HEK293 (cell line): ENCODE data around the gene KAT5.
A peak's percentile ranks its signal among the peaks of the same experiment; 100 is the strongest.

Source experiments
- CTCF ChIA-PET: fragments of 350-600 bp; formaldehyde crosslinking; extraction: SDS; loops from one replicate; lab custom pipeline; 2021; ENCODE audit warnings: antibody characterized with exemption; lab: Yijun Ruan, JAX
- POLR2A ChIA-PET: fragments of 300-600 bp; formaldehyde crosslinking; extraction: SDS; loops from one replicate; lab custom pipeline; 2020; ENCODE audit warnings: antibody characterized with exemption, inconsistent platforms; lab: Yijun Ruan, JAX
- H3K27ac ChIP-seq: fragments of 200-500 bp; sonication (Bioruptor generic); 2 replicates; pipeline ENCODE4 v1.5.1; 2014; ENCODE audit warnings: low read depth, low read length, control low read depth, inconsistent platforms; ENCODE audit errors: extremely low read depth
- H3K36me3 ChIP-seq, 2 experiments: fragments of 200-500 bp in 1 of 2; sonication (Bioruptor generic) in 1 of 2; 1 replicate in 1 of 2; 2 replicates in 1 of 2; pipeline ENCODE4 v1.5.1; 2014 to 2017; ENCODE audit warnings: inconsistent platforms in 2 of 2, low read length in 2 of 2; ENCODE audit not compliant: control insufficient read depth in 2 of 2, insufficient read depth in 1 of 2
- H3K4me1 ChIP-seq: fragments of 200-500 bp; sonication (Bioruptor generic); 2 replicates; pipeline ENCODE4 v1.5.1; 2014; ENCODE audit warnings: mild to moderate bottlenecking, low read length, inconsistent platforms; ENCODE audit not compliant: control insufficient read depth, insufficient read depth
- H3K4me3 ChIP-seq: 2 replicates; pipeline ENCODE4 v1.5.1; 2011; ENCODE audit warnings: low read depth, mild to moderate bottlenecking, control low read depth, low read length, moderate library complexity
- H3K9me3 ChIP-seq: fragments of 200-500 bp; sonication (Bioruptor generic); 2 replicates; pipeline ENCODE4 v1.5.1; 2014; ENCODE audit warnings: low read depth, low read length, inconsistent platforms; ENCODE audit not compliant: control insufficient read depth, insufficient read depth
- FEZF1 ChIP-seq: fragments of 450-650 bp; formaldehyde crosslinking; IDR thresholded peaks from 2 replicates; pipeline ENCODE4 v1.5.1; 2016; ENCODE audit warnings: missing biosample characterization, missing genetic modification characterization
- GLI4 ChIP-seq: fragments of 450-650 bp; formaldehyde crosslinking; IDR thresholded peaks from 2 replicates; pipeline ENCODE4 v1.5.1; 2016; ENCODE audit warnings: missing biosample characterization, missing genetic modification characterization
- HOXA7 ChIP-seq: sonication (generic); formaldehyde crosslinking; IDR thresholded peaks from 2 replicates; pipeline ENCODE4 v1.8.1; 2022; ENCODE audit warnings: missing genetic modification reagents, borderline replicate concordance
- KLF1 ChIP-seq: fragments of 450-650 bp; formaldehyde crosslinking; IDR thresholded peaks from 2 replicates; pipeline ENCODE4 v1.5.1; 2016; ENCODE audit warnings: missing biosample characterization, missing genetic modification characterization
- KLF9 ChIP-seq: fragments of 450-650 bp; formaldehyde crosslinking; IDR thresholded peaks from 2 replicates; pipeline ENCODE4 v1.5.1; 2016; ENCODE audit warnings: missing biosample characterization, missing genetic modification characterization, low read depth
- PATZ1 ChIP-seq: fragments of 450-650 bp; formaldehyde crosslinking; IDR thresholded peaks from 2 replicates; pipeline ENCODE4 v1.5.1; 2016; ENCODE audit warnings: missing biosample characterization, missing genetic modification characterization
- PBX3 ChIP-seq: sonication (generic); formaldehyde crosslinking; IDR thresholded peaks from 2 replicates; pipeline ENCODE4 v1.8.1; 2022; ENCODE audit warnings: mild to moderate bottlenecking, moderate library complexity, missing genetic modification reagents
- RBAK ChIP-seq: fragments of 450-650 bp; formaldehyde crosslinking; IDR thresholded peaks from 2 replicates; pipeline ENCODE4 v1.5.1; 2016; ENCODE audit warnings: missing biosample characterization, missing genetic modification characterization
- SETDB1 ChIP-seq: IDR thresholded peaks from one replicate; pipeline ENCODE4 v1.6.1; 2017; ENCODE audit warnings: mild to moderate bottlenecking, low read length, moderate library complexity, mixed read lengths; ENCODE audit not compliant: insufficient read length
- TRIM28 ChIP-seq: IDR thresholded peaks from 2 replicates; pipeline ENCODE4 v1.6.1; 2011; ENCODE audit warnings: low read length, control low read depth, borderline replicate concordance
- WT1 ChIP-seq: fragments of 450-650 bp; formaldehyde crosslinking; IDR thresholded peaks from 2 replicates; pipeline ENCODE4 v1.5.1; 2016; ENCODE audit warnings: missing biosample characterization, missing genetic modification characterization
- ZBTB7A ChIP-seq: fragments of 450-650 bp; formaldehyde crosslinking; IDR thresholded peaks from 2 replicates; pipeline ENCODE4 v1.5.1; 2016; ENCODE audit warnings: low read depth, missing biosample characterization, missing genetic modification characterization
- ZNF121 ChIP-seq: fragments of 450-650 bp; formaldehyde crosslinking; IDR thresholded peaks from 2 replicates; pipeline ENCODE4 v1.5.1; 2016; ENCODE audit warnings: missing biosample characterization, missing genetic modification characterization
- ZNF155 ChIP-seq: fragments of 450-650 bp; formaldehyde crosslinking; IDR thresholded peaks from 2 replicates; pipeline ENCODE4 v1.5.1; 2016; ENCODE audit warnings: missing biosample characterization, missing genetic modification characterization
- ZNF174 ChIP-seq: fragments of 450-650 bp; formaldehyde crosslinking; IDR thresholded peaks from 2 replicates; pipeline ENCODE4 v1.5.0; 2017; ENCODE audit warnings: missing biosample characterization, mild to moderate bottlenecking, missing genetic modification characterization
- ZNF18 ChIP-seq: fragments of 450-650 bp; formaldehyde crosslinking; IDR thresholded peaks from 2 replicates; pipeline ENCODE4 v1.5.1; 2016; ENCODE audit warnings: missing biosample characterization, missing genetic modification characterization
- ZNF214 ChIP-seq: fragments of 450-650 bp; formaldehyde crosslinking; IDR thresholded peaks from 2 replicates; pipeline ENCODE4 v1.5.1; 2017; ENCODE audit warnings: missing biosample characterization, mild to moderate bottlenecking, missing genetic modification characterization, borderline replicate concordance
- ZNF239 ChIP-seq: fragments of 450-650 bp; formaldehyde crosslinking; IDR thresholded peaks from 2 replicates; pipeline ENCODE4 v1.5.1; 2016; ENCODE audit warnings: missing biosample characterization, missing genetic modification characterization
- ZNF302 ChIP-seq: fragments of 450-650 bp; formaldehyde crosslinking; IDR thresholded peaks from 2 replicates; pipeline ENCODE4 v1.5.1; 2016; ENCODE audit warnings: missing biosample characterization, missing genetic modification characterization, low read depth
- ZNF701 ChIP-seq: fragments of 450-650 bp; formaldehyde crosslinking; IDR thresholded peaks from 2 replicates; pipeline ENCODE4 v1.5.1; 2016; ENCODE audit warnings: missing biosample characterization, missing genetic modification characterization
- ZSCAN16 ChIP-seq: fragments of 450-650 bp; formaldehyde crosslinking; IDR thresholded peaks from 2 replicates; pipeline ENCODE4 v1.5.1; 2016; ENCODE audit warnings: missing biosample characterization, missing genetic modification characterization
- ZSCAN30 ChIP-seq: fragments of 450-650 bp; IDR thresholded peaks from 2 replicates; pipeline ENCODE4 v1.5.1; 2018; ENCODE audit warnings: missing biosample characterization, mild to moderate bottlenecking, missing genetic modification characterization, moderate library complexity

KAT5 gene

GRCh38 chr11:65736810-65737209 lies 24.8 kb downstream of the KAT5 start:
- Histone ChIP-seq H3K4me1 (no peaks in the 10 kb centered on the region), H3K36me3 (no peaks in the 10 kb centered on the region), H3K27ac (no peak overlapping the region), H3K9me3 (no peaks in the 10 kb centered on the region), H3K4me3 (no peak overlapping the region)
- TF ChIP-seq SETDB1 (peak; percentile 95), ZNF155 (tag by site-specific recombination) (no peak), TRIM28 (peak; percentile 95; the same call in 1 of the 2 replicates), ZNF701 (tag by site-specific recombination) (0 out of 2 replicates have a peak, but pooled peaks have one; percentile 44), ZBTB7A (no peak), ZNF302 (no peak)
- ChIA-PET POLR2A (no interaction called here), CTCF (interaction anchor here (0.5 to 1.8 kb wide), 3 partner anchors 31 to 81 kb away, joined by 3 to 8 read pairs (median 3); no protein-coding TSS in a partner anchor)

GRCh38 chr11:65739022-65739421 lies 27.0 kb downstream of the KAT5 start:
- POLR2A ChIA-PET = no interaction called here
- Histone ChIP-seq H3K4me3 (no peak overlapping the region), H3K27ac (no peak overlapping the region), H3K36me3 (no peaks in the 10 kb centered on the region), H3K9me3 (no peaks in the 10 kb centered on the region), H3K4me1 (no peaks in the 10 kb centered on the region)
- CTCF ChIA-PET = no interaction called here
- TF ChIP-seq RBAK (no peak), PBX3 (CRISPR knock-in tag) (no peak), HOXA7 (CRISPR knock-in tag) (no peak), ZNF239 (tag by site-specific recombination) (no peak), KLF9 (no peak), PATZ1 (tag by site-specific recombination) (no peak)

GRCh38 chr11:65741185-65741584 lies 29.1 kb downstream of the KAT5 start:
- CTCF ChIA-PET = interaction anchor here (0.6 to 2.0 kb wide), 2 partner anchors 20 to 29 kb away, joined by 3 to 5 read pairs; no protein-coding TSS in a partner anchor
- H3K9me3 ChIP-seq = no peaks in the 10 kb centered on the region
- TF ChIP-seq ZNF18 (tag by site-specific recombination) (no peak), WT1 (no peak), KLF1 (tag by site-specific recombination) (no peak), FEZF1 (tag by site-specific recombination) (no peak), ZSCAN30 (tag by site-specific recombination) (no peak), GLI4 (tag by site-specific recombination) (no peak), ZNF214 (no peak), ZSCAN16 (tag by site-specific recombination) (no peak), ZNF121 (tag by site-specific recombination) (no peak), ZNF174 (no peak), ZNF155 (tag by site-specific recombination) (no peak)
- TF ChIP-seq, all 188 proteins: peak for 0
- H3K4me3 ChIP-seq = no peak overlapping the region
- no peak overlapping the region for H3K27ac ChIP-seq
- no peaks in the 10 kb centered on the region for H3K4me1 ChIP-seq
- no peaks in the 10 kb centered on the region for H3K36me3 ChIP-seq
- POLR2A ChIA-PET = no interaction called here
